Epidermal melanocyte (primary cell): ENCODE data around the gene ARHGEF40.

Experiments
- DNase-seq: peaks from one replicate; pipeline ENCODE4 v3.0.0; 2011; ENCODE audit warnings: low spot score; ENCODE audit not compliant: insufficient read length

ARHGEF40 gene

GRCh38 chr14:21059842-21060613 is 10.1 kb upstream of the ARHGEF40 start:
- DNase-seq, result peak; percentile 59

- no peak for DNase-seq
Measured at GRCh38 chr14:21060614-21061346, 9.3 kb upstream of the ARHGEF40 start.

- DNase-seq, result no peak
Measured at GRCh38 chr14:21061347-21061668, 8.8 kb upstream of the ARHGEF40 start.

GRCh38 chr14:21063479-21063878 is 6.6 kb upstream of the ARHGEF40 start:
- no peak for DNase-seq

GRCh38 chr14:21066882-21067502 is 3.1 kb upstream of the ARHGEF40 start:
- no peak for DNase-seq

- no peak for DNase-seq
Measured at GRCh38 chr14:21068521-21069387, 1.4 kb upstream of the ARHGEF40 start.

- DNase-seq, result peak; percentile 78
Measured at GRCh38 chr14:21069388-21070082, 569 bp upstream of the ARHGEF40 start.

- DNase-seq, result no peak
Measured at GRCh38 chr14:21070610-21071224, 613 bp downstream of the ARHGEF40 start.

GRCh38 chr14:21071225-21072030 is 1.3 kb downstream of the ARHGEF40 start:
- DNase-seq, result peak; percentile 84

GRCh38 chr14:21072031-21072473 is 1.9 kb downstream of the ARHGEF40 start:
- peak; percentile 50 for DNase-seq

- no peak for DNase-seq
Measured at GRCh38 chr14:21072781-21073339, 2.8 kb downstream of the ARHGEF40 start.

- DNase-seq, result no peak
Measured at GRCh38 chr14:21073921-21074320, 3.8 kb downstream of the ARHGEF40 start.

GRCh38 chr14:21074398-21075272 is 4.5 kb downstream of the ARHGEF40 start:
- DNase-seq, result no peak

- DNase-seq, result no peak
Measured at GRCh38 chr14:21075719-21076437, 5.8 kb downstream of the ARHGEF40 start.

- DNase-seq, result no peak
Measured at GRCh38 chr14:21077672-21078071, 7.6 kb downstream of the ARHGEF40 start.

- DNase-seq, result no peak
Measured at GRCh38 chr14:21078287-21078686, 8.2 kb downstream of the ARHGEF40 start.

- no peak for DNase-seq
Measured at GRCh38 chr14:21078726-21079125, 8.6 kb downstream of the ARHGEF40 start.
